GM12872 (cell line): Measurements from ENCODE around the gene UMAD1.

ENCODE experiments used
- TF ChIP-seq, protein P1 (sequence below): IDR thresholded peaks from 3 replicates; pipeline ENCODE4 v1.5.1; 2011; ENCODE audit warnings: low read depth, mild to moderate bottlenecking, low read length, moderate library complexity; ENCODE audit not compliant: insufficient read depth

The UMAD1 gene

DNA sequence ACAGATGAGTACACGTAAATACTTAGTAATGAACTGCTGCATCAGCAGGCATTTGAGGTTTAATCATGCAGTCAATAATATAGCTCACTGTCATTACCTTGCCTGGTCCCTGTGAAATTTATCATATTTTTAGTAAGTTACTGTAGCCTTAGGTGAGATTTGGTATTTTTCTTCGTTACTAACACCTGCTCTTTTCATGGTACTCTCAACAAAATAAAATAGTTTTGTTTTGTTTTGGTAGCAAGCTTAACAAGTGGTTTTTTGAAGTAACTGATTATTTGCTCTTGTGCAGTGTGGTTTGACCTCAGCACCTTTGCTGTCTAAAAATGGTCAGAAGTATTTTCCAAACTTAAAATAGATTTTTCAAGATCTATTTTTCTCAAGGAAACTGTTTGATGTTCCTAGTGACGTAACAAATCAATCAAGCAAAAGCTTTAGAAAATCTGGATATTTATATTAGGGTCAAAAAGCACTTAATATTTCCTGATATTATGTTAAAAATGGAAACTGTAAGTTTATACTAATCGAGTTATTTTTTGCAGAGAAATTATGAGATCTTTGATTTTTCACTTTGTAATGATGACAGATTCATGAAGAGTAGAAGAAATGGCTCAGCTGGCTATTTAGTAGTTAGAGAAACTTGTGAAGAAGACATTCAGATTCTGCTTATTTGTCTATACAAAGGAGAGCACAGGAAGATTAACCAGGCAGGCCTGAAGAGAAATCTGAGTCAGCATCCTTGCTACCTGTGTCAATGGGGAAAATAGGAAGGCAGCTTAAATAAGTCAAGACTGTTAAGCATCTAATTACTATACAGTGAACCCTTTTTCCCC is 98.9 kb downstream of the UMAD1 start:
- TF ChIP-seq, protein P1, sequence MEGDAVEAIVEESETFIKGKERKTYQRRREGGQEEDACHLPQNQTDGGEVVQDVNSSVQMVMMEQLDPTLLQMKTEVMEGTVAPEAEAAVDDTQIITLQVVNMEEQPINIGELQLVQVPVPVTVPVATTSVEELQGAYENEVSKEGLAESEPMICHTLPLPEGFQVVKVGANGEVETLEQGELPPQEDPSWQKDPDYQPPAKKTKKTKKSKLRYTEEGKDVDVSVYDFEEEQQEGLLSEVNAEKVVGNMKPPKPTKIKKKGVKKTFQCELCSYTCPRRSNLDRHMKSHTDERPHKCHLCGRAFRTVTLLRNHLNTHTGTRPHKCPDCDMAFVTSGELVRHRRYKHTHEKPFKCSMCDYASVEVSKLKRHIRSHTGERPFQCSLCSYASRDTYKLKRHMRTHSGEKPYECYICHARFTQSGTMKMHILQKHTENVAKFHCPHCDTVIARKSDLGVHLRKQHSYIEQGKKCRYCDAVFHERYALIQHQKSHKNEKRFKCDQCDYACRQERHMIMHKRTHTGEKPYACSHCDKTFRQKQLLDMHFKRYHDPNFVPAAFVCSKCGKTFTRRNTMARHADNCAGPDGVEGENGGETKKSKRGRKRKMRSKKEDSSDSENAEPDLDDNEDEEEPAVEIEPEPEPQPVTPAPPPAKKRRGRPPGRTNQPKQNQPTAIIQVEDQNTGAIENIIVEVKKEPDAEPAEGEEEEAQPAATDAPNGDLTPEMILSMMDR: no peak

- TF ChIP-seq, protein P1: no peak
Observed at GRCh38 chr7:7740037-7740355, 99.4 kb downstream of the UMAD1 start.

- TF ChIP-seq, protein P1: no peak
Observed at GRCh38 chr7:7742223-7742622, 101.7 kb downstream of the UMAD1 start.

DNA sequence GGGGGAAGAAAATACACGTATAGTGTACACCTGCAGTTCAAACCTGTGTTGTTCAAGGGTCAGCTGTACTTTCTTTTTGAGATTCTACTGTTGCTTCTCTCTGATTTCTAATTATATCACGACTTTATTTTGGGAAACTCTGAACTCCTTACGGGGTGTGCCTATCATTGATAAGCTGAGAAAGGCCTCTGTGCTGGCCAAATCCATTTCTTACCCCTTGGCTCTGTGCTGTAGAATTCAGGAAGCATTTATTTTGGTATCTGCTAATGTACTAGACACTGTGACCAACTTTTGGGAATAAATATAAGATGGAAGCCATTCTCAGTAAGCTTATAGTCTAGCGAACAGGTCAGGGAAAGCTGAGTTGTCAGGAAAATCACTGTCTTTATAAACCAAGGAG is 104.7 kb downstream of the UMAD1 start:
- TF ChIP-seq, protein P1: no peak

GRCh38 chr7:7745966-7746365 is 105.4 kb downstream of the UMAD1 start:
- TF ChIP-seq, protein P1: no peak

- TF ChIP-seq, protein P1: no peak
Observed at GRCh38 chr7:7746458-7746857, 105.9 kb downstream of the UMAD1 start.

DNA sequence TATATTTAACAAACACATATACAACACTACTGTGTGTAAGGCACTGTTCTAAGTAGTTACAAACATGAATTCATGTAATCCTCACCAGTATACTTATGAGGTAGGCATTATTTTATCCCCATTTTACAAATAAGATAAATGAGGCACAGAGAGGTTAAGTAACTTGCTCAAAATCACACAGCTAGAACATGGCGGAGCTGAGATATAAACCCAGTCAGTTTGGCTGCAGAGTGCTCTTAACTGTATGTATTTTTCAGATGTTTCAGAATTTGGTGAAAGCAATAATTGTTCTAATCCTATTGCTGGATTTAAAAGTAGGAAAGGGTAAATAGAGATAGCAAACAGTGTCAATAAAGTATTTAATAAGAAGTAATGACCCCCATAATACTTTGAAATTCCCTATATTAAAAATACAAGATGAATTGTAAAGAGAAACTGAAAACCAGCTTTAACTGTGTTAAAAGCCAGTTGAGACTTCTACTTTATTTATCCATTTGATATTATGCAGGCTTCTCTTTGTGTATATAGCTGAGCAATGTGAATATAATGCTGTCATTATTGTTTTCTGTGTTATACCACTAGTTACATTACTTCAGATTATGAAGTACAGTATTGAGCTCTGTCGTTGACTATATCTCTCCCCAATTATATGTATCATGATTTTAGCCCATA is 110.2 kb downstream of the UMAD1 start:
- TF ChIP-seq, protein P1: no peak
